Activated naive CD8-positive, alpha-beta T cell (primary cell): Measurements from ENCODE around the gene ZNF574.

Source experiments
- H3K27ac Mint-ChIP-seq: one replicate; pipeline ENCODE4 v1.8.0; 2021; ENCODE audit warnings: mixed read lengths
- H3K27me3 Mint-ChIP-seq: one replicate; pipeline ENCODE4 v1.8.0; 2021; ENCODE audit warnings: mixed read lengths
- H3K36me3 Mint-ChIP-seq: one replicate; pipeline ENCODE4 v1.8.0; 2021; ENCODE audit warnings: mixed read lengths
- H3K4me1 Mint-ChIP-seq: one replicate; pipeline ENCODE4 v1.8.0; 2021; ENCODE audit warnings: low read depth, mixed read lengths
- H3K4me3 Mint-ChIP-seq: one replicate; pipeline ENCODE4 v1.8.0; 2021; ENCODE audit warnings: mild to moderate bottlenecking, mixed read lengths
- H3K9me3 Mint-ChIP-seq: one replicate; pipeline ENCODE4 v1.8.0; 2021; ENCODE audit warnings: low read depth, mixed read lengths

ZNF574 gene

GRCh38 chr19:42048992-42049391, 27.0 kb upstream of the ZNF574 start:
- Mint-ChIP-seq H3K9me3 (no peaks in the 10 kb centered on the region), H3K27ac (no peak overlapping the region), H3K4me3 (peak overlapping the region; percentile 42)

GRCh38 chr19:42051166-42052115, 24.5 kb upstream of the ZNF574 start:
- H3K4me3 Mint-ChIP-seq, result no peak overlapping the region
- H3K36me3 Mint-ChIP-seq, result no peaks in the 10 kb centered on the region
- H3K27ac Mint-ChIP-seq, result no peak overlapping the region
- H3K4me1 Mint-ChIP-seq, result peaks cover 6% of the 10 kb centered on the region
- no peaks in the 10 kb centered on the region for H3K27me3 Mint-ChIP-seq
- no peaks in the 10 kb centered on the region for H3K9me3 Mint-ChIP-seq

More at GRCh38 chr19:42048992-42049391, 27.0 kb upstream of the ZNF574 start:
- Mint-ChIP-seq H3K4me1 (peaks cover 6% of the 10 kb centered on the region), H3K36me3 (no peaks in the 10 kb centered on the region), H3K27me3 (no peaks in the 10 kb centered on the region)

- Mint-ChIP-seq H3K36me3 (no peaks in the 10 kb centered on the region), H3K27me3 (no peaks in the 10 kb centered on the region), H3K4me3 (no peak overlapping the region), H3K9me3 (no peaks in the 10 kb centered on the region), H3K27ac (no peak overlapping the region), H3K4me1 (peaks cover 6% of the 10 kb centered on the region)
Measured at GRCh38 chr19:42052241-42052863, 23.6 kb upstream of the ZNF574 start.

GRCh38 chr19:42053037-42053935, 22.7 kb upstream of the ZNF574 start:
- H3K9me3 Mint-ChIP-seq, result no peaks in the 10 kb centered on the region
- H3K4me3 Mint-ChIP-seq, result no peak overlapping the region
- H3K4me1 Mint-ChIP-seq, result peaks cover 6% of the 10 kb centered on the region
- H3K27me3 Mint-ChIP-seq, result no peaks in the 10 kb centered on the region
- no peak overlapping the region for H3K27ac Mint-ChIP-seq
- H3K36me3 Mint-ChIP-seq, result no peaks in the 10 kb centered on the region

- Mint-ChIP-seq H3K27me3 (no peaks in the 10 kb centered on the region), H3K4me3 (no peak overlapping the region), H3K27ac (no peak overlapping the region), H3K4me1 (peaks cover 3% of the 10 kb centered on the region), H3K9me3 (no peaks in the 10 kb centered on the region), H3K36me3 (no peaks in the 10 kb centered on the region)
Measured at GRCh38 chr19:42054205-42054604, 21.8 kb upstream of the ZNF574 start.

- Mint-ChIP-seq H3K27me3 (peaks cover 5% of the 10 kb centered on the region), H3K4me1 (no peaks in the 10 kb centered on the region), H3K4me3 (no peak overlapping the region), H3K9me3 (no peaks in the 10 kb centered on the region), H3K27ac (no peak overlapping the region), H3K36me3 (peaks cover 6% of the 10 kb centered on the region)
Measured at GRCh38 chr19:42057846-42058245, 18.1 kb upstream of the ZNF574 start.

- Mint-ChIP-seq H3K4me1 (no peaks in the 10 kb centered on the region), H3K4me3 (no peak overlapping the region), H3K36me3 (peaks cover 6% of the 10 kb centered on the region), H3K27me3 (peaks cover 9% of the 10 kb centered on the region), H3K9me3 (no peaks in the 10 kb centered on the region), H3K27ac (no peak overlapping the region)
Measured at GRCh38 chr19:42059196-42059595, 16.8 kb upstream of the ZNF574 start.

GRCh38 chr19:42060117-42060516, 15.8 kb upstream of the ZNF574 start:
- Mint-ChIP-seq H3K27me3 (peaks cover 14% of the 10 kb centered on the region), H3K27ac (no peak overlapping the region)

GRCh38 chr19:42062381-42062780, 13.6 kb upstream of the ZNF574 start:
- H3K4me1 Mint-ChIP-seq, result no peaks in the 10 kb centered on the region
- no peaks in the 10 kb centered on the region for H3K9me3 Mint-ChIP-seq
- H3K27me3 Mint-ChIP-seq, result peaks cover 14% of the 10 kb centered on the region
- H3K36me3 Mint-ChIP-seq, result peaks cover 6% of the 10 kb centered on the region
- no peak overlapping the region for H3K4me3 Mint-ChIP-seq
- H3K27ac Mint-ChIP-seq, result no peak overlapping the region

More at GRCh38 chr19:42060117-42060516, 15.8 kb upstream of the ZNF574 start:
- no peaks in the 10 kb centered on the region for H3K4me1 Mint-ChIP-seq
- H3K9me3 Mint-ChIP-seq, result no peaks in the 10 kb centered on the region
- peaks cover 6% of the 10 kb centered on the region for H3K36me3 Mint-ChIP-seq
- no peak overlapping the region for H3K4me3 Mint-ChIP-seq

GRCh38 chr19:42064432-42064831, 11.5 kb upstream of the ZNF574 start:
- H3K36me3 Mint-ChIP-seq, result peaks cover 6% of the 10 kb centered on the region
- no peak overlapping the region for H3K27ac Mint-ChIP-seq
- H3K9me3 Mint-ChIP-seq, result no peaks in the 10 kb centered on the region
- H3K4me3 Mint-ChIP-seq, result no peak overlapping the region
- peaks cover 14% of the 10 kb centered on the region for H3K27me3 Mint-ChIP-seq
- H3K4me1 Mint-ChIP-seq, result no peaks in the 10 kb centered on the region

- Mint-ChIP-seq H3K36me3 (peaks cover 6% of the 10 kb centered on the region), H3K27me3 (peaks cover 14% of the 10 kb centered on the region), H3K9me3 (no peaks in the 10 kb centered on the region), H3K4me3 (no peak overlapping the region), H3K4me1 (no peaks in the 10 kb centered on the region), H3K27ac (no peak overlapping the region)
Measured at GRCh38 chr19:42065051-42065450, 10.9 kb upstream of the ZNF574 start.

GRCh38 chr19:42065511-42065910, 10.5 kb upstream of the ZNF574 start:
- no peaks in the 10 kb centered on the region for H3K9me3 Mint-ChIP-seq
- H3K27ac Mint-ChIP-seq, result no peak overlapping the region
- peaks cover 14% of the 10 kb centered on the region for H3K27me3 Mint-ChIP-seq
- no peaks in the 10 kb centered on the region for H3K4me1 Mint-ChIP-seq
- no peak overlapping the region for H3K4me3 Mint-ChIP-seq
- peaks cover 6% of the 10 kb centered on the region for H3K36me3 Mint-ChIP-seq

GRCh38 chr19:42066075-42066754, 9.8 kb upstream of the ZNF574 start:
- peaks cover 6% of the 10 kb centered on the region for H3K36me3 Mint-ChIP-seq
- H3K4me1 Mint-ChIP-seq, result no peaks in the 10 kb centered on the region
- peaks cover 14% of the 10 kb centered on the region for H3K27me3 Mint-ChIP-seq
- H3K9me3 Mint-ChIP-seq, result no peaks in the 10 kb centered on the region
- no peak overlapping the region for H3K4me3 Mint-ChIP-seq
- no peak overlapping the region for H3K27ac Mint-ChIP-seq

- H3K27me3 Mint-ChIP-seq, result peaks cover 9% of the 10 kb centered on the region
- no peaks in the 10 kb centered on the region for H3K4me1 Mint-ChIP-seq
- no peak overlapping the region for H3K27ac Mint-ChIP-seq
- H3K9me3 Mint-ChIP-seq, result no peaks in the 10 kb centered on the region
- no peaks in the 10 kb centered on the region for H3K36me3 Mint-ChIP-seq
- no peak overlapping the region for H3K4me3 Mint-ChIP-seq
Measured at GRCh38 chr19:42067315-42067888, 8.6 kb upstream of the ZNF574 start.
